AG04450 (cell line): ENCODE results near the gene SMARCE1. TPM values are rescaled to one million over a fixed set of nuclear protein-coding genes. Genes with fewer than 3 reads are reported as not detected.

Experiments
- CTCF ChIA-PET: fragments of 300-600, 350-600 bp; formaldehyde crosslinking; extraction: SDS; loops from one replicate; lab custom pipeline; 2022; ENCODE audit warnings: antibody characterized with exemption, inconsistent platforms; lab: Charles Lee
- POLR2A ChIA-PET: fragments of 350-600 bp; formaldehyde crosslinking; extraction: SDS; loops from one replicate; lab custom pipeline; 2021; ENCODE audit warnings: antibody characterized with exemption, inconsistent platforms; lab: Yijun Ruan, JAX
- DNase-seq: peaks from one replicate; pipeline ENCODE4 v3.0.0-alpha.2; 2011; ENCODE audit warnings: low read depth, low spot score
- H3K27ac ChIP-seq: one replicate; pipeline ENCODE4 v1.5.1; 2012; ENCODE audit warnings: low read depth, low read length, control low read depth
- H3K27me3 ChIP-seq: one replicate; pipeline ENCODE4 v1.6.0; 2012; ENCODE audit warnings: low read length; ENCODE audit not compliant: control insufficient read depth, insufficient read depth
- H3K4me3 ChIP-seq: 2 replicates; pipeline ENCODE4 v1.5.1; 2011; ENCODE audit warnings: mild to moderate bottlenecking, low read depth, low read length, control low read depth
- H3K9me3 ChIP-seq: 2 replicates; pipeline ENCODE4 v1.5.1; 2012; ENCODE audit warnings: low read length; ENCODE audit not compliant: control insufficient read depth, insufficient read depth
- CTCF ChIP-seq: IDR thresholded peaks from 2 replicates; pipeline ENCODE4 v1.5.1; 2011; ENCODE audit warnings: low read depth, low read length, control low read depth, inconsistent platforms
- polyA plus RNA-seq: library from polyadenylated mRNA; depleted of rRNA; stranded (reverse); fragments of >200 nt; gene quantifications from 2 replicates; pipeline ENCODE4 v1.2.3, GENCODE V29; 2011

SMARCE1 gene
- polyA plus RNA-seq, 1 experiment: 111 TPM

GRCh38 chr17:40613467-40614154 is 34.0 kb downstream of the SMARCE1 start:
- CTCF ChIA-PET: interaction anchor here (0.6 to 5.0 kb wide), 3 partner anchors 179 to 1052 kb away, joined by 3 to 51 read pairs (median 3); no protein-coding TSS in a partner anchor
- Histone ChIP-seq H3K27me3 (peaks cover 33% of the 10 kb centered on the region), H3K4me3 (no peak overlapping the region), H3K27ac (no peak overlapping the region), H3K9me3 (no peaks in the 10 kb centered on the region; the same call in 1 of the 2 replicates)
- no peak for DNase-seq
- POLR2A ChIA-PET: interaction anchor here (0.5 kb wide), 1 partner anchor 354 kb away, joined by 9 read pairs; no protein-coding TSS in a partner anchor
- TF ChIP-seq CTCF: no peak

GRCh38 chr17:40612599-40613244 is 34.9 kb downstream of the SMARCE1 start:
- ChIA-PET POLR2A (no interaction called here), CTCF (interaction anchor here (0.6 to 1.2 kb wide), 3 partner anchors 13 to 1053 kb away, joined by 3 read pairs; no protein-coding TSS in a partner anchor)
- TF ChIP-seq CTCF: no peak
- H3K9me3 ChIP-seq: no peaks in the 10 kb centered on the region; the same call in 1 of the 2 replicates
- no peak for DNase-seq
- H3K4me3 ChIP-seq: no peak overlapping the region
- peaks cover 31% of the 10 kb centered on the region for H3K27me3 ChIP-seq
- no peak overlapping the region for H3K27ac ChIP-seq

GRCh38 chr17:40611840-40612474 is 35.7 kb downstream of the SMARCE1 start:
- DNase-seq: no peak
- POLR2A ChIA-PET: no interaction called here

GRCh38 chr17:40610359-40610758 is 37.3 kb downstream of the SMARCE1 start:
- ChIA-PET POLR2A (no interaction called here), CTCF (interaction anchor here (0.8 kb wide), 1 partner anchor 1053 kb away, joined by 3 read pairs; no protein-coding TSS in a partner anchor)
- peaks cover 36% of the 10 kb centered on the region for H3K27me3 ChIP-seq
- no peak for TF ChIP-seq CTCF
- no peaks in the 10 kb centered on the region for H3K9me3 ChIP-seq
- H3K4me3 ChIP-seq: no peak overlapping the region
- H3K27ac ChIP-seq: no peak overlapping the region
- DNase-seq: no peak

More at GRCh38 chr17:40611840-40612474, 35.7 kb downstream of the SMARCE1 start:
- Histone ChIP-seq H3K9me3 (no peaks in the 10 kb centered on the region), H3K4me3 (no peak overlapping the region), H3K27me3 (peaks cover 35% of the 10 kb centered on the region), H3K27ac (no peak overlapping the region)
- CTCF ChIA-PET: interaction anchor here (0.8 to 1.2 kb wide), 3 partner anchors 9 to 1055 kb away, joined by 3 read pairs; no protein-coding TSS in a partner anchor
- TF ChIP-seq CTCF: no peak
